NCI-H2171 treated with DMSO at 0.1 percent for 48 hours (cell line): ENCODE data around the gene TBX15.
A peak's percentile ranks its signal among the peaks of the same experiment; 100 is the strongest.

Source experiments
- DNase-seq: peaks from one replicate; lab custom pipeline; 2025; lab: John Stamatoyannopoulos, UW

Gene TBX15

GRCh38 chr1:118890851-118891384 is 97.2 kb downstream of the TBX15 start:
- no peak for DNase-seq

DNA sequence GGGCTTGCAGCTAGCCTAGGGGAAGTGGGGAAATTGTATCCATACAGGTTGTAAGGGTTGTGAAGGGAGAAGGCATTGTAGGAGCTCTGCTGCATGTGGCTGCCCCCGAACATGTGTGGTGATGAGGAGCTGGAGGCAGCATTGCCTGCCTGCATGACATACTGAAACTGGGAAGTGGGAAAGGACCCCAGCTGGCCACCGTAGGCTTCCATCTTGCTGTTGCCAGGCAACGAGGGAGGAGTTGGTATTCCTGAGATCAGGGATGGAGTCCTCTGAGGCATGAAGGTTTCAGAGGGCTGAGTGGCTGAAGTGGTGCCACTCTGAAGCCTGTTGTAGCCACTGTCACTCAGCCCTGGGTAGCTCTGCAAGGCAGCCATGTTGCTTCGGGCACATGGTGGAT is 103.2 kb downstream of the TBX15 start:
- no peak for DNase-seq

- no peak for DNase-seq
These were observed 106.4 kb downstream of the TBX15 start for GRCh38 chr1:118881751-118882150.

GRCh38 chr1:118878661-118879060 is 109.5 kb downstream of the TBX15 start:
- no peak for DNase-seq

GRCh38 chr1:118877668-118878396 is 110.3 kb downstream of the TBX15 start:
- DNase-seq, result no peak

- peak; percentile 3 for DNase-seq
These were observed 116.5 kb downstream of the TBX15 start for GRCh38 chr1:118871582-118872171.

GRCh38 chr1:118868387-118868786 is 119.8 kb downstream of the TBX15 start:
- DNase-seq, result no peak

DNA sequence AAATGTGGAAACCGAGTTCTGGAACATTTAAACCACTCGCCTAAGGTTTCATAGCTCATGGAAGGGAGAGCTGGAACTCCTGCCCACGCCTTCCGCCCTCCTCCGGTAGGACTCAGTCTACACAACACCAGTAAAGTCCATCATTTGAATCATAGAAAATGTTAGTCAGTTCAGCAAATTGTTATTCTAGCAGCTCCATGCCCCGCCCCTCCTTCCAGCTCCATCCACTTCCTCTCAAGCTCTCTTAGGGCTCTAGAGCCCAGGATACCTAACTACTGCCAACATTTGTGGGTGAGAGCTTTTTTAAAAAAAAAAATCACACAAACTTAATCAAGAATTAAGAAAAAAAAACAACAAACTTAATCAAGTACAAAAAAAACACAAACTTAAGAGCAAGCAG is 121.8 kb downstream of the TBX15 start:
- no peak for DNase-seq

DNA sequence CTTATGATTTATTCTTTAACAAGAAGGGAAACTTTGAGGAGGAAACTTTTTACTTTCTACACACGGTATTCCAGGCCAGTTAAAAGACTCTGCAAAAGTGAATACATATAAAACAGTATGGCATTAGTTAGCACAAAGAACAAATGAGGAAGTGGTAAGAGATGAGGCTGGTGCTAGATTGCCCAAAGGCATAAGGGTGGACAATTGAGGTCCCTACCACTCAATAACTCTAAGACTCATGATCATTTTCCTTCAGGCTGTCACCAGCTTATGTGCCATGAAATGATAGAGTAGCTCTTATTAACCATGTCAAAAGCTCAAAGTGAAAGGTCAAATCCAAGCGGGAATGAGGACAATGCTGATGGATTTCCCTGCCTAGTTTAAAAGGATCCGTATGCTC is 124.5 kb downstream of the TBX15 start:
- DNase-seq, result no peak

DNA sequence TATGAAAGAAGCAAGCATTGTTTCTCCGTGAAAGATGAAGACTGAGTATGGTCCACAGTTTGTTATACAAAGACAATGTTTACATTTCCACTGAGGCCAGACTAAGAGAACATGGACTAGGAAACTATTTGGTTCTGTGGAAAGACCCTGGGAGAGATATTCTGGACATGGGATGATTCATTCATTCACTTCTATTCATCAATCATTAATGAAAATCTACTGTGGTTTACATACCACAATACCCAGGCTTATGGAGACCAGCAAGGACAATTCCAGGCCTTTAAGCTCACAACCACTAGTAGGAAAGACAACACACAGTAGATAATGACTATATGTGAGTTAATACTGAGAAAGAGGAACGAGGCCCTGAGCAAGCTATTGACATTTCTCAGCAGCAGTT is 125.4 kb downstream of the TBX15 start:
- no peak for DNase-seq

DNA sequence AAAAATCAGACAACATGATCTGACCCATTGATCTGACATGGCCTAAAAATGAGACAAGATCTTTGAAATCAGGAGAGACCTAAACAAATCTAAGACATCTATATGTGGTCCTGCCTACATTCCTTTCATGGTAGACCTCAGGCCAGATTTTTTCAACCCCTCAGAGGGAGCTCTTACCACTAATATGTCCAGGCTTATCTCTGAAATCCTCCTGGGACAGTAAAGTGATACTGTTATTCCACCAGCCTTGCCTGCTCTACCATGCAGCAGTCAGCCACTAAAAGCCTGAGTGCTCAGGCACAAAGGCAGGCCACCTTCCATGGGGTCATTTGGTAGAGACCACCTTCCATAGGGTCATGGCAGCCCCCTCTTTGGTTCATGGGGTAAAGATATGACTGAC is 126.9 kb downstream of the TBX15 start:
- DNase-seq, result no peak

DNA sequence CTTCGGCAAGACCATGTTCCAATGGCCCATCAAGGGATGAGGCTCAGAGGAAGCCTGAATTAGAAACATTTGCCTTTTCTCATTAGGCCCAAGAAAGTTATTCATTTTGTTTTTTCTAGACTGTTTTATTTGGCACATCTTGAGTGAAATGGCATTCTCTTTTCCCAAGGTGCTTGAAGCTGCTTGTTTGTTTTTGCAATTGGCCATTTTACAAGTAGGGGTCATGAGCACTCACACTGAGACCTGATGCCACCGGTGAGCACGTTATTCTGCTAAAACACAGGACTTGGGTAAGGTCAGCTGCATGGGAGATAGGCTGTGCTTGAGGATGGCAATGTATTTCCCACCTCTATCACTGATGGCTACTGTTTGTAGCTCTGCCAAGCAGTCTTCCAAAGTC is 128.1 kb downstream of the TBX15 start:
- no peak for DNase-seq

- no peak for DNase-seq
These were observed 141.7 kb downstream of the TBX15 start for GRCh38 chr1:118846443-118846842.

GRCh38 chr1:118842452-118843201 is 145.5 kb downstream of the TBX15 start:
- peak; percentile 91 for DNase-seq

- peak; percentile 25 for DNase-seq
These were observed 146.6 kb downstream of the TBX15 start for GRCh38 chr1:118841521-118841920.
